HG02973 (cell line): ENCODE data around the gene SRSF9.
"Not testable (repeated sequence)": the region's sequence is repeated elsewhere in the genome, so short reads cannot be mapped to it uniquely, and the experiment has no call there.

ENCODE experiments used
- ATAC-seq: cut with Tn5 transposase; IDR thresholded peaks from one replicate; pipeline ENCODE4 v1.9.1; 2021; ENCODE audit warnings: moderate library complexity; ENCODE audit not compliant: unreplicated experiment

The SRSF9 gene

GRCh38 chr12:120469450-120470149 lies at the start of gene SRSF9:
Gene SRSF9 (minus strand): TSS chr12:120469748. CDS start chr12:120469609, 139 bp downstream.
- ATAC-seq: peak; percentile 80

GRCh38 chr12:120519324-120519723 lies 49.8 kb upstream of the SRSF9 start:
- not testable (repeated sequence) for ATAC-seq

GRCh38 chr12:120515496-120515895 lies 45.9 kb upstream of the SRSF9 start:
- ATAC-seq: no peak

DNA sequence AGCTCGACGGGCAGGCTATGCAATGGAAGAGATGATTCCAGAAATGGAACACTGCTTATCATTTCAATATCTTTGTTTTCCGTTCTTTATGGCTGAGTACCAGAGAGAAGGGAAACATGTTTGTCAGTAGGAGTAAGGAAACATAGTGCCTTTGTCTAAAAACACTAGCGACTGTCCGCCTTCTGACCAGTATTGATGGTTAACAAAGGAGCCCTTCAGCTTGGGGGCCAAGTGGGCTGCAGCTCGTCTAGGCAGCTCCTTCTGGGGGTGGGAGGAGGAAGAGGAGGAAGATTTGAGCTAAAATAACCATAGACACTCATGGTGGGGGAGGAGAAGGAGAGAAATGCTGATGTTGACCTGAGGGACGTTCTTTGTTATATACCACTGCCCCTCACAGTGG lies 44.5 kb upstream of the SRSF9 start:
- no peak for ATAC-seq

DNA sequence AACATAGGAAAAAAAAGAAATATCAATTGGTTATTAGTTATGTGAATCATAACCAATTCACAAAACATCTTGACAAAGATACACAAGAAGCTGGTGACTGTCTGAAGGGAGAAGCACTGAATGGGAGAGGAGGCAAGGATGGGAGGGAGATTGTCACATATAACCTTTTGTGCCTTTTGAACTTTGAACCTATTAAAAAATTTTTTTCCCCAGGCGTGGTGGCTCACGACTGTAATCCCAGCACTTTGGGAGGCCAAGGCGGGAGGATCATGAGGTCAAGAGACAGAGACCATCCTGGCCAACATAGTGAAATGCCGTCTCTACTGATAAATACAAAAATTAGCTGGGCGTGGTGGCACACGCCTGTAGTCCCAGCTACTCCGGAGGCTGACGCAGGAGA lies 39.0 kb upstream of the SRSF9 start:
- ATAC-seq: no peak

GRCh38 chr12:120504587-120504986 lies 35.0 kb upstream of the SRSF9 start:
- no peak for ATAC-seq

DNA sequence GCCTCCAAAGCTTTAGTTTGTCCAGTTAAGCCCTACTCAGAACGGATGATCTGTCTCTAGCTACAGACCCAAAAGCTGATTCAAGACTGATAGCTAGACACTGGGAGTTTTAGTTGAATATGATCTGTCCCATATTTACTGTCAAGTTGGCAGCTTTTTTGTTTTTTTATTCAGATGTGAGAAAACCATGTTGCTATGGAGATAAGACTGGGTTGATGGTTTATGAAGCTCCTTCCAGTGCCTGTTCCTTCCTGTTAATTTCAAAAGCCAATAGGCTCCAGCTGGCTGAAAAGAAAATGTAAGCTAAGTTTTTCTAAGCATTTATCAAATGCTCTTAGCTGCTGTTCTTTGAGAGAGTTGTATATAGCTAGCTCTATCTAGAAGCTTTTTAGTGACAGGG lies 31.0 kb upstream of the SRSF9 start:
- no peak for ATAC-seq

- no peak for ATAC-seq
Measured at GRCh38 chr12:120498870-120499515, 29.4 kb upstream of the SRSF9 start.

DNA sequence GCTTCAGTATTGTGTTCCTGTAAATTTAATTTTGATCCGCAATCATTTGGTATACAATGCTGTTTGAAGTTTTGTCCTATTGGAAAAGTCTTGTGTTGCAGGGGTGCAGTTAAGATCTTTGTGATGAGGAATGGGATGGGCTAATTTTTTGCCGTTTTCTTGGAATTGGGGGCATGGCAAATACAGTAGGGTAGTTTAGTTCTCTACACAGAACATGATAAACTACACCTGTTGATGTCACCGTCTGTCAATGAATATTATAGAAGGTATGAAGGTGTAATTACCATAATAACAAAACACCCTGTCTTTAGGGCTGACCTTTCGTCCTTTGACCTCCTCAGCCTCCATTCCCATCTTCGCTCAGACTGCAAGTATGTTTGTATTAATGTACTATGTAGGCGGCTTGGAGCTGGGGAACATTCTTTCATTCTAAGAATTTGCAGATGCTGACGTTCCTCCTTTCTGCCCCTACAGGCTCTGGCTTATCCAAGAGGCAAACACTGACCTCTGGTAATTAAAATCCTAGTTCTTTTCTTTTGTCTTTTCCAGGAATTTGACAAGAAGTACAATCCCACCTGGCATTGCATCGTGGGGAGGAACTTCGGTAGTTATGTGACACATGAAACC lies 28.1 kb upstream of the SRSF9 start:
- no peak for ATAC-seq

GRCh38 chr12:120496413-120497340 lies 27.1 kb upstream of the SRSF9 start:
- peak; percentile 5 for ATAC-seq

DNA sequence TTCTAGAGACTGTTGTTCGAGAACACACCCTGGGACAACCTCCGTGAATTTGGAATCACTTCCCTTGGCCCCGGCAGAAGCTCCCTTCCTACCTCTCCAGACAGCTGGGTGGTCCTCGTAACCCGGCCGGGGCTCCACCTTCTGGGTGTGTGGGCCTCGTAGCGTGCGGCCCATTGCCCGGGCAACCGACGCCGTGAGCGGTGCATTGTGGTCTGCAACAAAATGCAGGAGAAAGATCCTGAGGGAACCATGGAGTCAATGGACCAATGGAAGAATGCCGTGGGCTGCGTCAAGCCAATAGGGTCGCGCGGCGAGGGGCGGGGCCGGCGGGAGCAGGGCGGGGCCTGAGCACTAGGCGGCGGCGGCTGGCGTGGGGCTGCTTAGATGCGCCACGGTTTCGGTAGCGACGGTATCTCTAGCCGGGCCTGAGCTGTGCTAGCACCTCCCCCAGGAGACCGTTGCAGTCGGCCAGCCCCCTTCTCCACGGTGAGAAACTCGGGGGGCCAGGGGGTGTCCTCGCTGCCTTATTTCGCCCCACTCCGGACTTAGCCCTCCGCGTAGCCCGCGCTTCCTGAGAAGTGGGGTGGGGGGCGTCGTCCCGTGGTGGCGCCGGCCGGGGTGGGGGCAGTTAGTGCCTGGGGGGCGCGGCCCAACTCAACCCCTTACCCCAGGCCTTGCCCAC lies 26.3 kb upstream of the SRSF9 start, which contains the start of gene DYNLL1:
DYNLL1 (plus strand) TSS at position 383 of the 682 bp plus-strand sequence. CDS start 309 bp downstream, outside the sequence.
- ATAC-seq: peak; percentile 87

DNA sequence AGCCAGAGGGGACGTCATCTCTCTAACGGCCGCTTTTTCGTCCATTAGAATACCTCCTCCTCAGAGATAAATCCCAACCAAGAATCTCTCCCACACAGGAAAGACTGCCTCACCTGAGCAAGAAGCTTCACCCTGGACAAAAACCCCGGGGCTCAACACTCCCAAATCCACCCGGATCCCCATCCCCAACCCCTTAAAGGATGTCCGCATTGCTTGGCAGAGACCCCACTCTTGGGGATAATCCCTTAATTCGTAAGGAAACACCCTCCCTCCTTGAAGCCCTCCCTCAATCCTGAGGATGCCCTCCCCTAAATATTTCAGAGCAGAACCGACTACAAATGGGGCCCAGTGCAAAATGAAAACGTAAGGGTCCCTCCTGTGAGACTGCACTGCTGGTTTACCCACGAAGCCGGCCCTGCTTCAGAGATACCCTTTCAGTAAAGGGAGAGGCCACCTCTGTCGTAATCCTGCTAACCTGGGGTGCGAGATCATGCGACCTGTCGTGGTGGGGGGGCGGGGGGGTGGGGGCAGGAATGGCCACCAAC lies 25.7 kb upstream of the SRSF9 start:
- peak; percentile 6 for ATAC-seq

DNA sequence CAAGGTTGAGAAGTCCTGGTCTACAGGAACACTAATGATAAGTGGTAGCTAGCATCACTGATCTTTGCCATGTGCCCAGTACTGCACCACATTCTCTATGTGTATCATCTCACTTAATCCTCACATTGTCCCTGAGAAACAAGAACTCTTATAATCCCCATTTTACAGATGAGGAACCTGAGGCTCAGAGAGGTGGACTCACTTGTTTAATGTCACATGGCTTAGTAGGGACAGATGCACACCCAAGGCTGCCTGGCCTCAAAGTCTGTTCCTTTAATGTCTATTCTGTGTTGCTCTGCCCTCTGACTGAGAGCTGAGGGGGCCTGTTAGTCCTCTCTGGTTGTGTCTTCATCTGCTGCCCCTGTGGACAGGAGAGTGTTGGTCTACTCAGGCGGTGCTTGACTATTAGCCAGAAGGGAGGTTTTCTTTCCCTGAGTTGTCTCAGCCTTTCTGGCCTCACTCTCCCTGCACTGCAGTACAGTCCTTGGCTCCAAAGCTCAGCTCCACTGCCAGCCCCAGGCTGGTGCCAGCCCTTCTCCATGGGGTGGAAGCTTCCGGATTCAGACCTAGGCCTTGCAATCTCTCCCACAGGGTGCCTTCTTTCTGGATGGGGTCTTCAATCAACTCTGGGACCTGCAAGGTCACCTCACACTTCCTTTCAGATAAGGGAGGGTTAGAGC lies 21.4 kb upstream of the SRSF9 start:
- ATAC-seq: no peak

DNA sequence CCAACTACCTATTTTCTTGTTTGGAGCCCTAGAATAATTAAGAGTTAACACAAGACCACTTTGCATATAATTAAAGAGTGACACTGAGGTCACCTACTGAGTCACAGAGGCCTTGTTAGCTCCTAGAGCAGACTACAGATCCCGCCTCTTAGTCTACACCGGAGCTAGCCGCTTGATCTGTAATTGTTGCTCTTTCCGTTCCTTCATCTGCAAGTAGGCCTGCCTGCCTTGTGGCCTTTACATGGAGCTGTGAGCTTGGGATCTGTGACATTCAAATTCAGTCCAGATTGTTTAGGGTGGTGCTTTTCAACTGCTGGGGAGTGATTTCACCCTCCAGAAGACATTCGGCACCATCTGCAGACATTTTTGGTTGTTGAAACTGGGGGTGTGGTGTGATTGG lies 20.8 kb upstream of the SRSF9 start:
- ATAC-seq: no peak

DNA sequence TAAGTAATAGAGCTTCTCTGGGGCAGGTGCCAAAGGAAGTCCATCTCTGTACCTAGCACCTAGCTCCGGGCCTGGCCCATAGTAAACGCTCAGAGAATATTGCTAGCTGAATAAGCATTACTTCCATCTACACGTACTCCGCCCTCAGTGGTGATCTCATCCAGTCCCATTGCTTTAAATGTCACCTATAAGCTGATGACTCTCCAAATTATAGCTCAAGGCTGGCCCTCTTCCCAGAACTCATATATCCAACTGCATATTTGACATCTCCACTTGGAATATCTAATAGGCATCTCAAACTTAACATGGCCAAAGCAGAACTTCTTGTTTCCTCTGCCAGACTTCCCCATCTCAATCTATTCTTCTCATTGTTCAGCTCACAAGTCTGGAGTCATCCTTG lies 19.5 kb upstream of the SRSF9 start:
- ATAC-seq: no peak

GRCh38 chr12:120488057-120488640 lies 18.6 kb upstream of the SRSF9 start:
- ATAC-seq: no peak

DNA sequence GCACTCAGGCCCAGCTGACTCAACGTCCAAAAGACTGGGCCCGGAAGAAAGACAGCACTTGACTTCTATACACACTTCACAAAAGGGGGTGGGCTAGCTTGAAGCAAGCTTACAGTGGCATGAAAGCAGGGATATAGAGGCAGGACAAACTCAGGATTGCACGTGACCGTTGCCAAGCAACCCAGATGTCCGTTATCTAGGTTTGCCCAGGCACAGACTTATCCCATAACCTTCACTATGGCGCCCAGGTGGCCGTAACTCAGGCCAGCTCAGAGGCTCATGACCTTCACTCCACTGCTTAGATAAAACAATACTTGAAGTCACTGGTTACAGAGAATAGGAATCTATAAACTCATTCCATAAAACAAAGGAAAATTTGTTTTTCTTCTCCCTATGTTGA lies 18.0 kb upstream of the SRSF9 start:
- not testable (repeated sequence) for ATAC-seq

- no peak for ATAC-seq
Measured at GRCh38 chr12:120485961-120486881, 16.7 kb upstream of the SRSF9 start.
